GM19328 (cell line): ENCODE results near the gene RANBP3.
"Not testable (repeated sequence)": the region's sequence is repeated elsewhere in the genome, so short reads cannot be mapped to it uniquely, and the experiment has no call there.

Source experiments
- ATAC-seq: cut with Tn5 transposase; IDR thresholded peaks from one replicate; pipeline ENCODE4 v1.9.1; 2021; ENCODE audit warnings: mild to moderate bottlenecking, moderate library complexity; ENCODE audit not compliant: unreplicated experiment

RANBP3 gene

DNA sequence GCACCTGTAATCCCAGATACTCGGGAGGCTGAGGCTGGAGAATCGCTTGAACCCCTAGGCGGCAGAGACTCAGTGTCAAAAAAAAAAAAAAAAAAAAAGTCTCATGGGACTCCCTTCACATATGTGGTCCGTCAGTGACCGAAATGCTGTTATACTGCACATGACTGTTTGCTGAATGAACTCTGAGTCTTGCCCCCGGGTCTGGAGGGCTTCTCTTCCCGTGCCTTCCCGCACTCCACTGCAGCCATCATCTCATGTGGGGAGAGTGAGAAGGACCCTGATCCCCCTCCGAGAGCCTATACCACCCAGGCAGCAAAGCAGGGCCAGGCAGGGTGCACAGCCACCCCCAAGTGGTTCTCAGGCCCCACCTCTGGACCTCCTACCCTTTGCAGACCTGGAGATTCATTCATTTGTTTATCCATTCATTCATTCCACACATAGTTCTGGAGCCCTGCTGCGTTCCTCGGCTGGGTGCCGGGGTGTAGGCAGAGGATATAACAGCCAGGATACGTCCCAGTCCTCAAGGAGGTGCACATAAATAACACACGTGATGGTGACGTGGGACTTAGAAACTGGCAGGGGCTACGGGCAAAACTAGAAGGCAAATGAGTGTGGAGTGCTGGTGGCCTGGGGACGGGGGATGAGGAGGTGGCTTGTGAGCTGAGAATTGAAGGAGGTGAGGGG is 88.5 kb downstream of the RANBP3 start:
- no peak for ATAC-seq

DNA sequence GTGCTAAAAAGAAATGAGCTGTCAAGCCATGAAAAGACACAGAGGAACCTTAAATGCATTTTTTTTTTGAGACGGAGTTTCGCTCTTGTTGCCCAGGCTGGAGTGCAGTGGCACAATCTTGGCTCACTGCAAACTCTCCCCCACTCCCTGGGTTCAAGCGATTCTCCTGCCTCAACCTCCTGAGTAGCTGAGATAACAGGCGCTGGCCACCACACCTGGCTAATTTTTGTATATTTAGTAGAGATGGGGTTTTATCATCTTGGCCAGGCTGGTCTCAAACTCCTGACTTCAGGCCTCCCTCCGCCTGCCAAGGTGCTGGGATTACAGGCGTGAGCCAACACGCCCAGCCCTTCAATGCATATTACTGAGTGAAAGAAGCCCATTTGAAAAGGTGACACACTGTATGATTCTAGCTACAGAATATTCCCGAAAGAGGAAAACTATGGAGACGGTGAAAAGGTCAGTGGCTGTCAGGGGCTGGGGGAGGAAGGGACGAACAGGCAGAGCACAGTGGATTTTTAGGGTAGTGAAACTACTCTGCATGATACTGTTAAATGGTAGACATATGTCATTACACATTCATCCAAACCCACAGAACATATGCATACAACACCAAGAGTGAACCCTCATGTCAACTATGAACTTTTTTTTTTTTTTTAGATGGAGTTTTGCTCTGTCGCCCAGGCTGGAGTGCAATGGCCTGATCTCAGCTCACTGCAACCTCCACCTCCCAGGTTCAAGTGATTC is 93.7 kb downstream of the RANBP3 start:
- ATAC-seq, result not testable (repeated sequence)

DNA sequence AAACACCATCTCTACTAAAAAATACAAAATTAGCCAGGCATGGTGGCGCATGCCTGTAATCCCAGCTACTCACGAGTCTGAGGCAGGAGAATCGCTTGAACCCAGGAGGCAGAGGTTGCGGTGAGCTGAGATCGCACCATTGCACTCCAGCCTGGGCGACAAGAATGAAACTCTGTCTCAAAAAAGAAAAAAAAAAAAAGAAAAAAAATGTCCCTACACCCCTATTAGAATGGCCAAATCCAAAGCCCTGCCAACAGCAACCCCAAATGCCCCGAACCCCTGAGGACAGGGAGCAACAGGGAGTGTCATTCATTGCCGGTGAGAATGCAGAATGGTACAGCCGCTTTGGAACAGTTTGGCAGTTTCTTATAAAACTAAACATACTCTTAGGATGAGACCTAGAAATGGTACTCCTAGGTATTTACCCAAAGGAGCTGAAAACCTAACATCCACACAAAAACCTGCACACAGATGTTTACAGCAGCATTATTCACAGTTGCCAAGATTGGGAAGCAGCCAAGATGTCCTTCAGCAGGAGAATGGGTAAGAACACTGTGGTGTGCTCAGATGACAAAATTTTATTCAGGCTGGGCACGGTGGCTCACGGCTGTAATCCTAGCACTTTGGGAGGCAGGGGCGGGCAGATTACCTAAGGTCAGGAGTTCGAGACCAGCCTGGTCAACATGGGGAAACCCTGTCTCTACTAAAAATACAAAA is 94.6 kb downstream of the RANBP3 start:
- not testable (repeated sequence) for ATAC-seq

DNA sequence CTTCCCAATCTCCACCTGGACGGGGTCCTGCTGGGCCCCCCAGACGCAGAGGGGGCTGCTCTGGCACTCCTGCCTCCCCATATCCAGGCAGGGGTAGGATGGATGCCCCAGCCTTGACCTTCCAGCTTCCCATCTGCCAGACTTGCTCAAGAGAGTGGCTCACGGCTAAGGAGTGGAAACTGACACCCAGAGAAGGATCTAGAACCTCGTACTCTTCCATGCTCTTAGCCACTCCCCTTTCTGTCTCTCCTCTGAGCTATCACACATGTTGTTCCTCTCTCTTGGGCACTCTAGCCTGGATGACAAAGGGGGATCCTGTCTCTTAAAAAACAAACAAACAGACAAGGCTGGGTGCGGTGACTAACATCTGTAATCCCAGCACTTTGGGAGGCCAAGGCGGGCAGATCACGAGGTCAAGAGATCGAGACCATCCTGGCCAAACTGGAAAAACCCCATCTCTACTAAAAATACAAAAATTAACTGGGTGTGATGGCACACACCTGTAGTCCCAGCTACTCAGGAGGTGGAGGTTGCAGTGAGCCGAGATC is 95.4 kb downstream of the RANBP3 start:
- no peak for ATAC-seq

DNA sequence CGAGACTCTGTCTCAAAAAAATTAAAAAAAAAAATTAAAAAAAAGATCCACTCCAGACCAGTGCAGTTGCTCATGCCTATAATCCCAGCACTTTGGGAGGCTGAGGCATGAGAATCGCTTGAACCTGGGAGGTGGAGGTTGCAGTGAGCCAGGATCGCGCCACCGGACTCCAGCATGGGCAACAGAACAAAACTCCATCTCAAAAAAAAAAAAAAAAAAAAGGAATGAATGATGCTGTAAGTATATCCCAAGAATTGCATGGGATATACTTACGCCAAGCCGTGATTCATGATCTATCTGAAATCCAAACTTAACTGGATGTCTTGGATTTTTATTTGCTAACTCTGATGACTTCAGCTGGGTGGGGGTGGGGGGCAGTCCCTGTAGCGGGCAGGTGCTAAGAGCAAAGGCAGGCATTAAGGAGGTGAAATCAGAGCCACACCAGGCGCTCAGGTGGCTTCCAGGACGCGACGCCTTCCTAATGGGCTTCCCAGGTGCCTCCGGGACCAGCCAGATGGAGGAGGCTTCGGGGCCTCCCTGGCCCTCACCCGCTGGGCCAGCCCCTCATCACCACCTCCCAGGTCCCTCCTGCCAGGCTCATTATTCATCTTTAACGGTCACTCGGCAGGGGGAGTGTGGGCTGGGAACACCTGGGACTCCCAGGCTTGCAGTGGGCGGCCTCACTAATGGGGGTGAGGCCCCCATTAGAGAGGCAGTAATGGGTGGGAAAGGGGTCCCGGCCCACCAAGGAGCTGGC is 96.2 kb downstream of the RANBP3 start:
- ATAC-seq, result no peak

DNA sequence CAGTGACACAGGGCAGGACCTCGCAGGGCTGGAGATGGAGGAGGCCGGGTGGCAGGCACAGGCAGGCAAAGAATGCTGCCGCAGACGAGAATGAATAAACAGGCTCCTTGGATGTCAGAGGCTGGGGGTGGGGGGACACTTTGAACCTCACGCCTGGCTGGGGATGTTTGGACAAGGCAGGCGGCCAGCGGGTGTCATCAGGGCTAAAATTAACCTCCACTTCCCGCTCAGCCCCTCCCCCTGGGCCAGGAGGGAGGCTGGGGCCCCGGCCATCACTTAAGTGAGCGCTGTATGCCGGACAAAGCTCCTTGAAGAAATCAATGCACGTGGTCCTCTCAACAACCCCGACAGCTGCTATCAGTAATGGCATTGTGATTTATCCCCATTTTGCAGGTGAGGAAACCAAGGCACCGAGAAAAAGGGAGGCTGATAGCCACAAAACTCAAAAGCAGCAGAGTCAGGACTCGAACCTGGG is 97.3 kb downstream of the RANBP3 start:
- ATAC-seq, result no peak

DNA sequence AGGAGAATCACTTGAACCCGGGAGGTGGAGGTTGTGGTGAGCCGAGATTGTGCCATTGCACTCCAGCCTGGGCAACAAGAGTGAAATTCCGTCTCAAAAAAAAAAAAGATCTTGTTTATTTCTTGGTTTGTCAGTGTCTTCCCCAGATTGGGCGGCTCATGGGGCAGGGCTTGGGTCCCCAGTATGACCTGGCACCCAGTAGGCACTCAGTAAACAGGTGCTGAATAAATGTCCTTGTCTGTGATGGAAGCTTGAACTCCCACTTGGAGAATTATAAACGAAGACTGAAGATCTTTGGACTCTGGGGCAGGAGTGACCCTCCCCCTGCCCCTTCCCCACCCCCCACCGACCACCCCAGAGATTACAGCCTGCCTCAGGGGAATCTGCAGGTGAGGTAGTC is 97.7 kb downstream of the RANBP3 start:
- no peak for ATAC-seq

DNA sequence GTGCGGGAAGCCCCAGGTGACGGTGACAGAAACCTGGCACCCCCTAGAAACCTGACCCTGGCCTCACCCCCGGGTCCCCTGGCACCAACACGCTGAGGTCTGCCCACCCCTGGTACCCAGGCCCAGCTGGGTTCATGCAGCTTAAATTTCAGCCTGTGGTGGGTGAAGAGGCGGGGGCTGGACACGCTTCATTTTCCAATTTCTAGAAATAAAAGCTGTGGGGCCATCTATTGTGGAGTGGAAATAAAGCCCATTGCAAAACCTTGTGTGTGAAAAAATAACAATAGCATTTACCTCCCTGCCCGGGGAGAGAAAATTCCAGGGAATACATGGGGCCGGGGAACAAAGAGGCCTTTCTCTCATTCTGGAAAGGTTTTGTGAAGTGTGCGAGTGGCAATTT is 100.1 kb downstream of the RANBP3 start:
- no peak for ATAC-seq

DNA sequence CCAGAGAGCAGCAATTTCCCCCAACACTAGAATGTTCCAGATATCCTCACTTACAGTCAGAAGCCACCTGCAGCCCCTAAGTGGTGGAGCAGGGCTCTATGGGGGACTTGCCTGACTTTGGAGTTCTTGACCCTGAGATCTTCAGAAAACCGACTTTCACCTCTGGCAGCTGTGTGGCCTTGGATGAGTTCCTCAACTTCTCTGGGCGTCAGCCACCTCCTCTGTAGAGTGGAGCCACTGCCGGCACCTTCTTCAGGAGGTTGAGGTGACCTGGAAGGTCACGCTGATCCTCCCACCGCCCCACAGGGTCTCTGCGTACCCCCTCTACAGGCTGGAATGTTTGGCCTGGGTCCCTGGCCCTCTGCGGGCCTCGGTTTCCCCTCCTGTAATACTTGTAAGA is 100.5 kb downstream of the RANBP3 start:
- no peak for ATAC-seq

DNA sequence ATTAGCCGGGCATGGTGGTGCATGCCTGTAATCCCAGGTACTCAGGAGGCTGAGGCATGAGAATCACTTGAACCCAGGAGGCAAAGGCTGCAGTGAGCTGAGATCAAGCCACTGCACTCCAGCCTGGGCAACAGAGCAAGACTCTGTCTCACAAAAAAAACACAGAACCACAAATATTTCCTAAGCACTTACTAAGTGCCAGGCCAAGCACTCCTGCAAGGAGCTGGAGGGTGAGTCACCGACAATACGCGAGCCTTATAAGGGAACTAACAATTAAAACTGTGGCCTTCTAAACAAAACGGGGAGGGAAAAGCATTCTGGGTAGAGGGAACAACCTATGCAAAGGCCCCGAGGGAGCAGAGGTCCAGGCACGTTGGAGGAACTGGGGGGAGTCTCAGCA is 103.4 kb downstream of the RANBP3 start:
- not testable (repeated sequence) for ATAC-seq

DNA sequence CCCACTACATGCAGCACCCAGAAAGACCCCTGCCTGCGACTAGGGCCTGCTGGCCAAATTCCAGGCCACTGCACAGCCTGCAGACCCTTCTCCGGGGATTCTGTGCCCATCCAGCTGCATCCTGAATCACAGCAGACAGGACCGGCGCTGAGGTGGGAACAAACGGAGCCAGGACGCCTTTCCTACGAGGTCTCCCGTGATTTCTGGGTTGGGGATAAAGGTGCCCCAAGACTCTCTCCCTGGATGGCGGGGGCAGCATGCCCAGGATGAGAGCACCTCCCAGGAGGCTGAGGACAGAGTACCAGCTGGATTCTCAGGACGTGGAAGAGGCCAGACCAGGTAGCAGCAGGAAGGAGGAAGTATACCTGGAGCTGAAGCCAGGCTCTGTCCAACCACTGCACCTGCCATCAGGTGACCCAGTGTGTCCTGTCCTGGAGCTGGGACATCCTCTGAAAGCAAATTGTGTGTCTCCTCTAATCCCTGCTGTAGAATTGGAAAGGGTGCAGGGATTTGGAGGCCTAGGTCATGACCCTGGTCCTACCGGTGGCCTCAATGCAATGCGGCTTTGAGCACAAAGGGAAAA is 104.2 kb downstream of the RANBP3 start:
- no peak for ATAC-seq

DNA sequence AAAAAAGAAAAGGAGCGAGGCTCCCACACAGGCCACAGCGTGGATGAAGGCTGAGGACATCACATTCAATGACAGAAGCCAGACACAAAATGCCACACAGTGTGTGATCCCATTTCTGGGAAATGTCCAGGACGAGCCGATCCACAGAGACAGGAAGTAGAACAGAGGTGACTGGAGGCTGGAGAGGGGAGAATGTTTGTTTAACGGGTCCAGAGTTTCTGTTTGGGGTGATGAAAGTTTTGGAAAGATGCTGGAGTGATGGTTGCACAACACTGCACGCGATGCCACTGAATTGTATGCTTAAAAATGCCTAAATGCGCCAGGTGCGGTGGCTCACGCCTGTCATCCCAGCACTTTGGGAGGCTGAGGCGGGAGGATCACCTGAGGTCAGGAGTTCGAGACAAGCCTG is 107.0 kb downstream of the RANBP3 start:
- no peak for ATAC-seq

DNA sequence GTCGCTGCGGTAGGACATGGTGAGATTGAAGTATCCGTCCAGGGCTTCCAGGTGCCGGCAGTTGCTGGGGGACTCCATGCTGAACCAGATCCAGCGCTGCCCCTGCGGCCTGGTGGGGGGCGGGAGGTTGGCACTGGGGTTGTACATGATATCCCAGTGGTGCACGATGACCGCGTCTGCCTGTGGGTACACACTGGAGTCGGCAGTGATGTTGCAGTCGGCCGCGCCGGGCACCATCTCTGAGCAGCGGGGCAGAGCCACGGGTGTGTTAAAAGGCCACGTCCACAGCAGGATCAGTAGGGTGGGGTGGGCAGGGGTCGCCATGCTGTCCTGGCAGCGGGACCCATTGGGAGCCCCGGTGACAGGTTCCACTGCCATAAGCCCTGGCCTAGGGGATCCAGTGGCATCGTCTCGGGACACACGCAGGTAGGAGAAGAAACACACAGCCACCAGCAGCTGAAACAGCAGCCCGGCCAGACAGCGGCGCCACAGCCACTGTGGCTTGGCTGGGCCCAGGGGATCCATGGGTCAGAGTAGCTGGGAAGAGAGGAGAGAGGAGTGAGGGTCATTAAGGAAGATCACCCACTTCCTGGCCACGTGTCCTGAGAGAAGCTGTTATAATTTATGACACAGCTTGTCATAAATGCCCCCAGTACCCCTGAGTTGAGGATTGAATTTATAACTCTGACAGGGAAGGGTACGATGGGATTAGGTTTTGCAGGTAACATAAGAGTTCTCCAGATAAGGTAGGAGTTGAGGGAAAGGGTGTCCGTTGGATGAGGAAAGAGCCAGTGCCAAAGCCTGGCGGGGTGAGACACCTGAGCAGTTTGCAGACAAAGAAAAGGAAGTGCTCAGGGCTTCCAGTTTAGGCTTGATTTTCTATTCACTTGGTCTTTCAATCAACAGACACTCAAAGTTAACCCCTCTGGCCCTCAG is 110.5 kb downstream of the RANBP3 start:
- ATAC-seq, result no peak
